ENCODE data around the gene MPV17.

MPV17 gene

DNA sequence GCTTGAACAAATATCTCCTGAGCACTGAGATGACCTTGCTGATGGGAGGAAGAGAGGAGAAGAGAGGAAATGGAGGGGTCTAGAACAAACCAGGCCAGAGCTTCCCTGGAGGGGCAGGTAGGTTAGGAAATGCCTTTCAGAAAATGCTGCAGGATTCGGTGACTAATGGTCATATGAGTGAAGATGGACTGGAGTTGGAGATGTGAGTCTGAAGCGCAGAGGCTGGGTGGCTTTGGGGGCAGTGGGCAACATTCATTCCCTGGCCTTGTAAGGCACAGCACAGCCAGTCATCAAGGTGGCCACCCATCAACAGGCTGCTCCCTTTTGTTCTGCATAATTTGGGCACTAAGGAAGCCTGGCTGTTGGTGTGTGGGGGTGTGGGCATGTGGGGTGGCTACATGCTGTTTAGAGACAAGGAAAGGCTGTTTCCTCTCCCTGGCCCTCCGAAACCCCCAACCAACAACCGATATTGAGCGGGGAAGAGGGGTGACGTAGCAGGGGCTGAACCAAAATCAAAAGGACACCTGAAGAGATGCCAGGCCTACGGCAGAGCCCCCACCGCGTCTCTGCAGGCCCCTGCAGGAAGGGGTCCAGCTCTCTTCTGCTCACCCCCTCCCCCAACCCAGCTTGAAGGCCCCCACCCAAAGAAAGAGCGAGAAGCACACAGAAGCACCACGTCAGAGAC is 61.5 kb downstream of the MPV17 start:
- H3K9me2 ChIP-seq (ENCODE audit: low read depth, low read length), result no peaks in the 10 kb centered on the region
- peaks cover 20% of the 10 kb centered on the region for H3K4me1 ChIP-seq (ENCODE audit: insufficient read depth, low read length, severe bottlenecking)
- H3K27me3 ChIP-seq (ENCODE audit: insufficient read depth, low read length), result peaks cover 30% of the 10 kb centered on the region
- no peak overlapping the region for H3K4me3 ChIP-seq (ENCODE audit: low read depth, low read length, poor library complexity, severe bottlenecking)
- H2AFZ ChIP-seq (ENCODE audit: low read length), result no peak overlapping the region
- H3K36me3 ChIP-seq (ENCODE audit: insufficient read depth, low read length), result no peaks in the 10 kb centered on the region
- no peak overlapping the region for H3K9ac ChIP-seq (ENCODE audit: low read length)
- no peaks in the 10 kb centered on the region for H3K79me2 ChIP-seq (ENCODE audit: insufficient read depth, low read length)
- no peaks in the 10 kb centered on the region for H4K20me1 ChIP-seq (ENCODE audit: insufficient read depth, low read length)
- H3K4me2 ChIP-seq (ENCODE audit: low read length), result no peak overlapping the region
- H3K9me3 ChIP-seq (ENCODE audit: low read length), result no peaks in the 10 kb centered on the region
- H3F3A ChIP-seq (ENCODE audit: insufficient read depth, low read length), result no peaks in the 10 kb centered on the region
- H3K27ac ChIP-seq (ENCODE audit: low read depth, low read length, poor library complexity, severe bottlenecking), result no peak overlapping the region
- TF ChIP-seq EZH2 (IDR thresholded peaks at IDR 0.05; ENCODE audit: borderline replicate concordance, low read length), result no peak
- TF ChIP-seq, protein P1, sequence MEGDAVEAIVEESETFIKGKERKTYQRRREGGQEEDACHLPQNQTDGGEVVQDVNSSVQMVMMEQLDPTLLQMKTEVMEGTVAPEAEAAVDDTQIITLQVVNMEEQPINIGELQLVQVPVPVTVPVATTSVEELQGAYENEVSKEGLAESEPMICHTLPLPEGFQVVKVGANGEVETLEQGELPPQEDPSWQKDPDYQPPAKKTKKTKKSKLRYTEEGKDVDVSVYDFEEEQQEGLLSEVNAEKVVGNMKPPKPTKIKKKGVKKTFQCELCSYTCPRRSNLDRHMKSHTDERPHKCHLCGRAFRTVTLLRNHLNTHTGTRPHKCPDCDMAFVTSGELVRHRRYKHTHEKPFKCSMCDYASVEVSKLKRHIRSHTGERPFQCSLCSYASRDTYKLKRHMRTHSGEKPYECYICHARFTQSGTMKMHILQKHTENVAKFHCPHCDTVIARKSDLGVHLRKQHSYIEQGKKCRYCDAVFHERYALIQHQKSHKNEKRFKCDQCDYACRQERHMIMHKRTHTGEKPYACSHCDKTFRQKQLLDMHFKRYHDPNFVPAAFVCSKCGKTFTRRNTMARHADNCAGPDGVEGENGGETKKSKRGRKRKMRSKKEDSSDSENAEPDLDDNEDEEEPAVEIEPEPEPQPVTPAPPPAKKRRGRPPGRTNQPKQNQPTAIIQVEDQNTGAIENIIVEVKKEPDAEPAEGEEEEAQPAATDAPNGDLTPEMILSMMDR (IDR thresholded peaks at IDR 0.05; ENCODE audit: low read length), result no peak
